Neural cell (in vitro differentiated cells): Measurements from ENCODE around the gene PRDM15. TPM values are rescaled to one million over a fixed set of nuclear protein-coding genes. Genes with fewer than 3 reads are reported as not detected.

ENCODE experiments used
- H2AFZ ChIP-seq: fragments of 200-600, 300-800 bp; sonication (generic), shearing (Covaris generic); 2 replicates; pipeline ENCODE4 v1.6.0; 2014; ENCODE audit warnings: low read depth, mild to moderate bottlenecking, antibody characterized with exemption, low read length, moderate library complexity
- H3F3A ChIP-seq: fragments of 200-600 bp; shearing (Covaris generic); 2 replicates; pipeline ENCODE4 v1.6.1; 2016; ENCODE audit warnings: mild to moderate bottlenecking, moderate library complexity, mixed read lengths, antibody characterized with exemption, low read length; ENCODE audit not compliant: insufficient read depth, poor library complexity, severe bottlenecking
- H3K27ac ChIP-seq: fragments of 200-600, 300-800 bp; sonication (generic), shearing (Covaris generic); 2 replicates; pipeline ENCODE4 v1.5.1; 2014; ENCODE audit warnings: mild to moderate bottlenecking, low read length, moderate library complexity
- H3K27me3 ChIP-seq: fragments of 300-800, 200-600 bp; sonication (generic), shearing (Covaris generic); 2 replicates; pipeline ENCODE4 v1.6.0; 2014; ENCODE audit warnings: mild to moderate bottlenecking, low read depth, low read length, moderate library complexity; ENCODE audit not compliant: insufficient read depth
- H3K36me3 ChIP-seq: fragments of 300-800, 200-600 bp; sonication (generic), shearing (Covaris generic); 2 replicates; pipeline ENCODE4 v1.5.1; 2014; ENCODE audit warnings: mild to moderate bottlenecking, antibody characterized with exemption, low read length, moderate library complexity; ENCODE audit not compliant: insufficient read depth
- H3K4me2 ChIP-seq: fragments of 300-800, 200-600 bp; sonication (generic), shearing (Covaris generic); 2 replicates; pipeline ENCODE4 v1.6.0; 2014; ENCODE audit warnings: mild to moderate bottlenecking, low read length
- H3K4me3 ChIP-seq: fragments of 300-800, 200-600 bp; sonication (generic), shearing (Covaris generic); 2 replicates; pipeline ENCODE4 v1.5.1; 2014; ENCODE audit warnings: mild to moderate bottlenecking, low read length, moderate library complexity
- H3K79me2 ChIP-seq: fragments of 200-600 bp; shearing (Covaris generic); replicated peaks from 2 replicates; pipeline ENCODE4 v1.6.0; 2014; ENCODE audit warnings: mild to moderate bottlenecking, low read length, moderate library complexity; ENCODE audit not compliant: insufficient read depth
- H3K9ac ChIP-seq: fragments of 300-800, 200-600 bp; sonication (generic), shearing (Covaris generic); 2 replicates; pipeline ENCODE4 v1.6.1; 2016; ENCODE audit warnings: mild to moderate bottlenecking, low read length, mixed read lengths
- H3K9me2 ChIP-seq: fragments of 200-600 bp; shearing (Covaris generic); 2 replicates; pipeline ENCODE4 v1.6.1; 2016; ENCODE audit warnings: mild to moderate bottlenecking, low read length, mixed read lengths; ENCODE audit not compliant: insufficient read depth
- H3K9me3 ChIP-seq: fragments of 200-600, 300-800 bp; sonication (generic), shearing (Covaris generic); 2 replicates; pipeline ENCODE4 v1.6.1; 2016; ENCODE audit warnings: mild to moderate bottlenecking, mixed run types, low read length, moderate library complexity, mixed read lengths
- H4K20me1 ChIP-seq: fragments of 200-600 bp; shearing (Covaris generic); 2 replicates; pipeline ENCODE4 v1.6.1; 2016; ENCODE audit warnings: mild to moderate bottlenecking, mixed run types; ENCODE audit not compliant: insufficient read depth
- CTCF ChIP-seq: fragments of 450-650 bp; IDR thresholded peaks from 2 replicates; pipeline ENCODE4 v1.5.1; 2014; ENCODE audit warnings: antibody characterized with exemption, mild to moderate bottlenecking, moderate library complexity; ENCODE audit not compliant: poor library complexity, severe bottlenecking
- EP300 ChIP-seq: fragments of 450-650 bp; conservative IDR thresholded peaks from 2 replicates; pipeline ENCODE4 v1.6.1; 2014; ENCODE audit warnings: antibody characterized with exemption, mild to moderate bottlenecking, moderate library complexity; ENCODE audit not compliant: poor library complexity, severe bottlenecking
- EZH2 ChIP-seq: fragments of 200-600, 300-800 bp; shearing (Covaris generic), sonication (generic); IDR thresholded peaks from 2 replicates; pipeline ENCODE4 v1.6.1; 2014; ENCODE audit warnings: antibody characterized with exemption, low read length, borderline replicate concordance, mild to moderate bottlenecking; ENCODE audit not compliant: insufficient read depth, poor library complexity, severe bottlenecking
- MXI1 ChIP-seq: fragments of 450-650 bp; conservative IDR thresholded peaks from 2 replicates; pipeline ENCODE4 v1.6.1; 2014; ENCODE audit warnings: antibody characterized with exemption, mild to moderate bottlenecking; ENCODE audit not compliant: poor library complexity, severe bottlenecking
- POLR2AphosphoS5 ChIP-seq: IDR thresholded peaks from 2 replicates; pipeline ENCODE4 v1.6.1; 2012
- RAD21 ChIP-seq: fragments of 450-650 bp; conservative IDR thresholded peaks from 2 replicates; pipeline ENCODE4 v1.6.1; 2014; ENCODE audit warnings: antibody characterized with exemption, mild to moderate bottlenecking, moderate library complexity
- REST ChIP-seq: IDR thresholded peaks from 2 replicates; pipeline ENCODE4 v1.6.1; 2012; ENCODE audit warnings: borderline replicate concordance
- SMC3 ChIP-seq: fragments of 450-650 bp; conservative IDR thresholded peaks from 2 replicates; pipeline ENCODE4 v1.6.1; 2014; ENCODE audit warnings: antibody characterized with exemption, mild to moderate bottlenecking, moderate library complexity; ENCODE audit not compliant: poor library complexity
- TAF1 ChIP-seq: IDR thresholded peaks from 2 replicates; pipeline ENCODE4 v1.6.1; 2012; ENCODE audit warnings: low read depth
- polyA plus RNA-seq: library from polyadenylated mRNA; depleted of rRNA; stranded (reverse); fragments of >200 nt; gene quantifications from 2 replicates; pipeline ENCODE4 v1.2.3, GENCODE V29; 2014

The PRDM15 gene
- polyA plus RNA-seq, 1 donor from 2014 or later, result 4.1 TPM

- H3K9ac ChIP-seq, result no peak overlapping the region
- no peaks in the 10 kb centered on the region for H3K9me2 ChIP-seq
- H3F3A ChIP-seq, result no peaks in the 10 kb centered on the region
- no peak overlapping the region for H3K4me3 ChIP-seq
- no peak overlapping the region for H3K27ac ChIP-seq
- no peak overlapping the region for H3K4me2 ChIP-seq
- TF ChIP-seq EP300 (no peak), REST (no peak), POLR2AphosphoS5 (no peak), MXI1 (no peak), CTCF (no peak), RAD21 (no peak), SMC3 (no peak), TAF1 (no peak), EZH2 (no peak)
- H3K27me3 ChIP-seq, result no peaks in the 10 kb centered on the region
- H3K36me3 ChIP-seq, result no peaks in the 10 kb centered on the region
- H2AFZ ChIP-seq, result no peak overlapping the region
- no peaks in the 10 kb centered on the region for H3K9me3 ChIP-seq
- H4K20me1 ChIP-seq, result no peaks in the 10 kb centered on the region
- no peaks in the 10 kb centered on the region for H3K79me2 ChIP-seq
Measured at GRCh38 chr21:41803316-41803715, 75.8 kb downstream of the PRDM15 start.

GRCh38 chr21:41802684-41803083, 76.5 kb downstream of the PRDM15 start:
- no peaks in the 10 kb centered on the region for H4K20me1 ChIP-seq
- no peak overlapping the region for H3K27ac ChIP-seq
- H3K4me2 ChIP-seq, result no peak overlapping the region
- no peaks in the 10 kb centered on the region for H3K27me3 ChIP-seq
- no peaks in the 10 kb centered on the region for H3K9me3 ChIP-seq
- H3K4me3 ChIP-seq, result no peak overlapping the region
- H2AFZ ChIP-seq, result no peak overlapping the region
- no peaks in the 10 kb centered on the region for H3F3A ChIP-seq
- H3K9ac ChIP-seq, result no peak overlapping the region
- no peaks in the 10 kb centered on the region for H3K9me2 ChIP-seq
- H3K36me3 ChIP-seq, result no peaks in the 10 kb centered on the region
- TF ChIP-seq SMC3 (no peak), RAD21 (no peak), EP300 (no peak), REST (no peak), POLR2AphosphoS5 (no peak), TAF1 (no peak), MXI1 (no peak), EZH2 (no peak), CTCF (no peak)
- H3K79me2 ChIP-seq, result no peaks in the 10 kb centered on the region
